Mononuclear cell (primary cell): ENCODE results near the gene ITIH4. TPM values are rescaled to one million over a fixed set of nuclear protein-coding genes. Genes with fewer than 3 reads are reported as not detected.

Experiments used
- H3K27me3 ChIP-seq: 2 replicates; pipeline ENCODE4 v1.6.0; 2011; ENCODE audit warnings: low read length, control low read depth; ENCODE audit not compliant: insufficient read depth
- H3K4me1 ChIP-seq: 2 replicates; pipeline ENCODE4 v1.5.1; 2011; ENCODE audit warnings: mild to moderate bottlenecking, low read length, control low read depth; ENCODE audit not compliant: insufficient read depth
- H3K4me3 ChIP-seq: 2 replicates; pipeline ENCODE4 v1.5.1; 2011; ENCODE audit warnings: mild to moderate bottlenecking, low read length, moderate library complexity
- H3K9me3 ChIP-seq: 2 replicates; pipeline ENCODE4 v1.5.1; 2011; ENCODE audit warnings: low read depth, mild to moderate bottlenecking, control low read depth, low read length
- total RNA-seq: library from RNA; depleted of rRNA; stranded (reverse); fragments of >200 nt; gene quantifications from one replicate; pipeline ENCODE4 v1.2.3, GENCODE V29; 2012

ITIH4 gene
- total RNA-seq, 1 donor, result 10.9 TPM

DNA sequence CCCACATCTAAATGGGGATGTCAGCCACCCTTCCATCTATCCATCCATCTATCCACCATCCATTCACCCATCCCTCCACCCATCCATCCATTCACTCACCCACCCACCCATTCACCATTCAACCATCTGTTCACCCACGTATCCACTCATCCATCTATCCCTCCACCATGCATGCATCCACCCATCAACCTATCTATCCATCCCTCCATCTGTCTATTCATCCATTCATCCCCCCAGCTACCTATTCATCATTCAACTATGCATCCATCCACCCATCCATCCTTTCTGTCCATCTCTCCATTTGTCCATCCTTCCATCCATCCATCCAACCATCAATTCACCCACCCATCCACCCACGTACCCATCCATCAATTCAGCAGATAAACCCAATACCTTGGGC is 21.3 kb downstream of the ITIH4 start:
- Histone ChIP-seq H3K4me1 (no peaks in the 10 kb centered on the region), H3K4me3 (no peak overlapping the region), H3K27me3 (no peaks in the 10 kb centered on the region), H3K9me3 (no peaks in the 10 kb centered on the region)

- H3K27me3 ChIP-seq, result no peaks in the 10 kb centered on the region
- no peak overlapping the region for H3K4me3 ChIP-seq
Observed at GRCh38 chr3:52805270-52806039, 25.0 kb downstream of the ITIH4 start.

GRCh38 chr3:52801839-52802238 is 28.6 kb downstream of the ITIH4 start:
- H3K9me3 ChIP-seq, result no peaks in the 10 kb centered on the region
- no peaks in the 10 kb centered on the region for H3K27me3 ChIP-seq
- H3K4me3 ChIP-seq, result no peak overlapping the region
- H3K4me1 ChIP-seq, result no peaks in the 10 kb centered on the region

More at GRCh38 chr3:52805270-52806039, 25.0 kb downstream of the ITIH4 start:
- Histone ChIP-seq H3K9me3 (no peaks in the 10 kb centered on the region), H3K4me1 (no peaks in the 10 kb centered on the region)

GRCh38 chr3:52800079-52800478 is 30.4 kb downstream of the ITIH4 start:
- no peak overlapping the region for H3K4me3 ChIP-seq
- H3K27me3 ChIP-seq, result no peaks in the 10 kb centered on the region
- H3K4me1 ChIP-seq, result no peaks in the 10 kb centered on the region
- H3K9me3 ChIP-seq, result no peaks in the 10 kb centered on the region

GRCh38 chr3:52798978-52799476 is 31.4 kb downstream of the ITIH4 start:
- no peak overlapping the region for H3K4me3 ChIP-seq
- no peaks in the 10 kb centered on the region for H3K4me1 ChIP-seq
- no peaks in the 10 kb centered on the region for H3K27me3 ChIP-seq
- no peaks in the 10 kb centered on the region for H3K9me3 ChIP-seq

DNA sequence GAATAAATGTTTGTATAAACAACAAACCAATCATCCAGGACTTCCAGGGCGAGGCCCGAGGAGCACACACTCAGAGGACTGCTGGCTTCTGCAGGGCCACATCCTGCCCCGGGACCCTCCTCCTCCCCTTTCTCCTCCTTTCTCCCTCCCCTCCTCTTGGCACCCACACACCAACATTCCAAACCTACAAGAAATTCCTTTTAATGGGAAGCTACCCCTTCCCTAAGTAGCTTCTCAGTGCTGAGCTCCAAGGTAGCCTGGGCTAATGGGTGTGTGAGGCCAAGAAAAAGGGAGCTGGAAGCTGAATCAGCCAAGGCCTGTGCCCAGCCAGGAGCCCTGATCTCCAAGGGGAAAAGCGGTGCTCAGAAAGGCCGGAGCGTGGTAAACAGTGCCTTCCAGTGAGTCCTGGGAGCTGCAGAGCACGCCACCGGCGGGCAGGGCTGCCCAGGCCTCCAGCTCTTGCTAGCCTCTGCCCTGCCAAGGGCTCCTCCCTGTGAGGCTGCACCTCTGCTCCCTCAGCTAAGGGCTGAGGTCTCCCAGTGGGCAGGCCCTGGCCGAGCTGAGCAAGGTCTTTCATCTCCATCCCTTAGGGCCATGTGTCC is 32.0 kb downstream of the ITIH4 start:
- Histone ChIP-seq H3K9me3 (no peaks in the 10 kb centered on the region), H3K27me3 (no peaks in the 10 kb centered on the region), H3K4me1 (no peaks in the 10 kb centered on the region), H3K4me3 (no peak overlapping the region)

GRCh38 chr3:52796411-52796810 is 34.1 kb downstream of the ITIH4 start:
- no peaks in the 10 kb centered on the region for H3K27me3 ChIP-seq
- no peak overlapping the region for H3K4me3 ChIP-seq
- H3K9me3 ChIP-seq, result no peaks in the 10 kb centered on the region
- H3K4me1 ChIP-seq, result no peaks in the 10 kb centered on the region

DNA sequence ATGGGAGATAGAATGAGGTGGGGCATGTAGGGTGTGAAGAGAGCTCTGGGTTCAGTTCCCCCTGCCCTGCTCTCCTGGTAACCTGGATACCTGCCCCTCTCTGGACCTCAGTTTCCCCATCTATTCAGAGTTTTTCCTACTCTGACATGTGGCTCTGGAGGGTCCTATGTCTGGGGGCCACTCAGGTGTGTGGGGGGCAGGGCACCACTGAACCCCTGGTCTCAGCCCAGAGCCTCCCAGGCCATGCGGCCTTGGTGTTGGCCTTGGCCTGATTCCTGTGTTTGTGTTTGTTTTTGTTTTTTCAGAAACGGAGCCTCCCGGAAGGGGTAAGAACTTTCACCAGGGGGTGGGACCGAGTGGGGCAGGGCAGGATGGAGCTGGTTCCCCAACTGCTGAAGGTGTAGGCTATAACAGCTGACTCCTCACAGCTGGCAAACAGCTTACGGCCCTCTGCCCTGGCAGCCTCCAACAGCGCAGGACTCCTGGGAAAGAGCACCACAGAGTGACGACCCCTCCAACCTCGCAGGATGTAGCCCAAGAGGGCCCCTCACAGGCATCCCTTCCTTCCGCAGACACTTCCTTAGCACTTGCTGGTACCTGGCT is 35.1 kb downstream of the ITIH4 start:
- Histone ChIP-seq H3K9me3 (no peaks in the 10 kb centered on the region), H3K27me3 (no peaks in the 10 kb centered on the region), H3K4me1 (no peaks in the 10 kb centered on the region), H3K4me3 (no peak overlapping the region)

DNA sequence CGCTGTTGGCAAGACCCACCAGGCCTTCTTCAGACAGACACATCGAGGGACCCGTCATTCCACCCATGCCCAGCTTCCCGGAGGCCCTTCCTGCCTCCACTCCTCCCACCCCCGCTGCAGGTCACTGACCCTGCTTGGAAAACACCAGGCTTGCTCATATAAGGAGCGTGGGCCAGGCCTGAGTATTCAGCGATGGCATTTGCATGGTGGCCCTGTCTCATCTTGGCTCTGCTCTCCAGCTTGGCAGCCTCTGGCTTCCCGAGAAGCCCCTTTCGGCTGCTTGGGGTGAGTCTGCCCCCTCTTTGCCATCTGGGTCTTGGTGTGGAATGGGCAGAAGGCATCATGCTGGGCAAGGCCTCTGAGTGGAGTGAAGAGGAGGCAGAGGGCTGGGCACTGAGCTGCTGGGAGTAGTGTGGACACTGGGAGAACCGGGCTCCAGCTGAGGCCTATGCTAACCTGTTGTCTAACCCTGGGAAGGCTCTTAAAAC is 35.8 kb downstream of the ITIH4 start, which contains the start of gene ITIH3:
ITIH3 (plus strand) TSS at position 185 of the 488 bp plus-strand sequence; CDS start at position 193, 8 bp downstream.
- Histone ChIP-seq H3K27me3 (no peaks in the 10 kb centered on the region), H3K9me3 (no peaks in the 10 kb centered on the region), H3K4me1 (no peaks in the 10 kb centered on the region), H3K4me3 (no peak within 1 kb of the TSS)

GRCh38 chr3:52793702-52794611 is 36.5 kb downstream of the ITIH4 start:
- H3K9me3 ChIP-seq, result no peaks in the 10 kb centered on the region
- H3K27me3 ChIP-seq, result no peaks in the 10 kb centered on the region
- no peaks in the 10 kb centered on the region for H3K4me1 ChIP-seq
- H3K4me3 ChIP-seq, result no peak overlapping the region

- Histone ChIP-seq H3K9me3 (no peaks in the 10 kb centered on the region), H3K27me3 (no peaks in the 10 kb centered on the region), H3K4me1 (no peaks in the 10 kb centered on the region), H3K4me3 (no peak overlapping the region)
Observed at GRCh38 chr3:52792961-52793695, 37.3 kb downstream of the ITIH4 start.

DNA sequence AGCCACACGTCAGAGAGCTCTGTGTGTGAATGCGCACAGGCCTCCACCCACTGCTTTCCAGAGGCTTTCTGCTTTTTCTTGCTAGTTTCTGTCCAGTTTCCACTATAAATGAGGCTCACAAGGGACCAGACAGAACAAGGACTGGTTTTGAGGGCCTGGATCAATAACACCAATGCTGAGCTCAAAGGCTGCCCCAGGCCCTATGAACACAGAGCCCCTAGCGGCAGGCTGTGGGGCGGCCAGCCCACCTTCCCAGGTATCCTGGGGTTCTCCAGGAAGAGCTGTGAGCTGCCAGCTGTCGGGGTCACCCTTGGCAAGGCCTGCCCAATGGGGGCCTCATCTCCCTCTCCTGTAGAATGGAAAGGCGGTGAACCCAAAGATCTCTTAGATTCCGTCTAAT is 38.1 kb downstream of the ITIH4 start:
- Histone ChIP-seq H3K9me3 (no peaks in the 10 kb centered on the region), H3K4me1 (no peaks in the 10 kb centered on the region), H3K27me3 (no peaks in the 10 kb centered on the region), H3K4me3 (no peak overlapping the region)

- Histone ChIP-seq H3K4me3 (no peak overlapping the region), H3K27me3 (no peaks in the 10 kb centered on the region), H3K9me3 (no peaks in the 10 kb centered on the region), H3K4me1 (no peaks in the 10 kb centered on the region)
Observed at GRCh38 chr3:52791928-52792327, 38.5 kb downstream of the ITIH4 start.

DNA sequence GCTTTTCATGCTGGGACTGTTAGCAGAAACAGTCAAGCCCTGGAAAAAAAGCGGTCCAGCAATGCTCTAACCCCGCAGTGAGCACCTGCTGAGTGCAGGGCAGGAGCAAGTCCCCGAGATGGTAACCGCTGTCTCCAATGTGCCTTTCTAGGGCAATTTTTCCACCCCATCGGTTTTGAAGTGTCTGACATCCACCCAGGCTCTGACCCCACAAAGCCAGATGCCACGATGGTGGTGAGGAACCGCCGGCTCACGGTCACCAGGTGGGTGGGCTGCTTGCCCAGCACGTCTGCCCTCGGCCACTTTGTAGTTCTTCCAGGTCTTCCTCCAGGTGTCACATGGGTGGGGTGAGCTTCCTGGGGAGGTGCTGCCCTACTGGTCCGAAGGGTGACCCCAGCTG is 39.1 kb downstream of the ITIH4 start:
- Histone ChIP-seq H3K4me3 (no peak overlapping the region), H3K27me3 (no peaks in the 10 kb centered on the region), H3K4me1 (no peaks in the 10 kb centered on the region), H3K9me3 (no peaks in the 10 kb centered on the region)
